Adrenal gland (tissue), 12 donors: Measurements from ENCODE around the gene ZBTB8B. TPM values are rescaled to one million over a fixed set of nuclear protein-coding genes. Genes with fewer than 3 reads are reported as not detected.
"Not testable (repeated sequence)": the region's sequence is repeated elsewhere in the genome, so short reads cannot be mapped to it uniquely, and the experiment has no call there.

ENCODE experiments used
- DNase-seq, 7 donors: peaks; one replicate each; pipeline ENCODE4 v3.0.0-alpha.2; 2019 to 2020
- H3K27ac ChIP-seq, 5 donors: fragments of 200-600 bp; sonication (generic) in 4 of 5; 1 replicate in 3 of 5; 2 replicates in 2 of 5; pipeline versions ENCODE4 v1.5.1 to v1.8.0; 2016 to 2020; ENCODE audit warnings: mild to moderate bottlenecking in 1 of 5
- H3K27me3 ChIP-seq: fragments of 200-600 bp; 2 replicates; pipeline ENCODE4 v1.8.0; 2021
- H3K36me3 ChIP-seq, 2 donors: fragments of 200-600 bp; replicated peaks in 1 of 2; 1 replicate in 1 of 2; 2 replicates in 1 of 2; pipeline versions ENCODE4 v1.5.1 to v1.8.0; 2018 to 2022
- H3K4me1 ChIP-seq, 2 donors: fragments of 200-600 bp; replicated peaks in 1 of 2; 1 replicate in 1 of 2; 2 replicates in 1 of 2; pipeline versions ENCODE4 v1.5.1 to v1.8.0; 2018 to 2021
- H3K4me3 ChIP-seq, 4 donors: fragments of 200-600 bp; sonication (generic) in 3 of 4; one replicate each; pipeline ENCODE4 v1.5.1; 2016 to 2018
- H3K9me3 ChIP-seq, 3 donors: fragments of 200-600 bp; sonication (generic) in 1 of 3; replicated peaks in 1 of 3; 1 replicate in 2 of 3; 2 replicates in 1 of 3; pipeline versions ENCODE4 v1.5.1 to v1.8.0; 2016 to 2021
- POLR2A ChIP-seq, 2 donors: fragments of 450-650 bp; IDR thresholded peaks; one replicate each; pipeline ENCODE4 v1.6.1; 2017; ENCODE audit warnings: antibody characterized with exemption in 2 of 2, mild to moderate bottlenecking in 2 of 2, moderate library complexity in 1 of 2
- WGBS, 4 donors: extraction: QIAGEN DNeasy Blood & Tissue Kit in 2 of 4; methylation state at CpG; one replicate each; pipeline versions ENCODE4 v1.1.5 to v1.1.7; 2013 to 2017; 5-methylcytosine and 5-hydroxymethylcytosine counted together
- intact Hi-C, 2 donors: fragments of 100-400 bp; cut with DNase I; formaldehyde crosslinking; loops; one replicate each; pipeline versions ENCODE4 v1.14.1 to v1.15.0; 2022 to 2023
- polyA plus RNA-seq, 3 donors: library from polyadenylated mRNA; stranded (reverse); fragments of 200-250 nt in 2 of 3; fragments of 350-450 nt in 1 of 3; fragmentation: Illumina TruSeq in 1 of 3; extraction: RNeasy Lipid Tissue Mini Kit (QIAGEN cat#74804) in 1 of 3; gene quantifications; one replicate each; pipeline ENCODE4 v1.2.3, GENCODE V29; 2013 to 2014
- total RNA-seq, 9 donors: library from RNA; depleted of rRNA in 4 of 9; stranded (reverse); fragments of >200 nt in 4 of 9; fragments of 120-200 nt in 1 of 9; fragmentation: NEBNext Ultra II Directional in 1 of 9; extraction: Animal tissue kit (Norgen Biotek cat#: 25700) in 1 of 9; gene quantifications; one replicate each; pipeline versions ENCODE4 v1.1.0 to v1.2.4, GENCODE V29; 2013 to 2023
- TF ChIP-seq, protein P1 (sequence below), 6 experiments: fragments of 450-650 bp in 4 of 6; fragments of 200-600 bp in 2 of 6; sonication (generic) in 1 of 6; IDR thresholded peaks; 1 replicate in 5 of 6; 2 replicates in 1 of 6; pipeline versions ENCODE4 v1.5.1 to v1.8.0; 2016 to 2021; ENCODE audit warnings: antibody characterized with exemption in 6 of 6, mild to moderate bottlenecking in 2 of 6, moderate library complexity in 1 of 6
- donor health status: healthy with polysubstance abuse.
- donor health status: Bipolar disorder and iron deficiency.
- donor health status: DM: yes; HTN: yes; CAD: no.
- donor health status: DM: no; HTN: no; CAD: no.
- donor health status: DM: no; HTN: no; CAD: no.
- donor health status: DM: yes; HTN: yes; CAD: no.

ZBTB8B gene
- total and polyA plus RNA-seq, 12 donors = under 0.01 to 0.89 (median 0.09) TPM; not detected in 2

DNA sequence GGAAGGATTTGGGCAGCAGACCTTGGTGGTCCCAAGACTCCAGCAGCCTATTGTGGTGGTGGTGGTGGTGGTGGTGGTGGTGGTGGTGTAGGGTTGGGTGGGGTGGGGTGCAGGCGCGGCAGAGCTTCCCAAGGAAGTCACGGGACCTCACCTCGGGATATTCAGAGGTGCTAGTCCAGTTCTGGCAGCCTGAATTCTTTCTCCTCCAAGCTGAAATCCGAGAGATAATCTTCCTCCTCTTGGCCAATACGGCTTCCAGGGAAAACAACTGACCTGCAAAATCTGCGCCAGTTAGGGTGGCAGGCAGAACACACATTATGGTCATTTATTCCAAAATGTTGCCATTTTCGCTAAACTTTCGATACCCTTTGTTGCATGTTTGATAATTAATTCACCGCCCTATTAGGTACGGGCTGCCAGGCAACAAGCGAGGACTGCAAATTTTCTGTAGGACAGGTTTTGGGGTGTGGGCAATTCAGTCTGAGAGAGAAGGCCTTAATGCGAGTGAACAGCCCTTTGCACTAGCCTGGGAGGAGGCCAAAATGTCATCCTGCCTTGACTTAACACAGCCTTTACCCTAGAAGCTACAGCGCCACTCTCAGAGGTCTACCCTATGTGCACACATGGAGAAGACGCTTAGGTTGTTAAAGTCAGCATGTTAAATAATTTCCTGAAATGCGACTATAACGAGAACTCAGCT lies 37.5 kb upstream of the ZBTB8B start:
- Histone ChIP-seq H3K27ac (no peak overlapping the region), H3K9me3 (no peaks in the 10 kb centered on the region), H3K4me1 (no peaks in the 10 kb centered on the region), H3K27me3 (peaks cover 6% of the 10 kb centered on the region), H3K4me3 (peak overlapping the region in 1 of 4 donors; percentile 32), H3K36me3 (no peaks in the 10 kb centered on the region)
- WGBS, 4 donors = 80 to 86% (median 83%) methylated on average over 14 to 17 of the region's 17 CpGs
- no peak for TF ChIP-seq POLR2A (IDR thresholded peaks at IDR 0.05)
- TF ChIP-seq, protein P1, sequence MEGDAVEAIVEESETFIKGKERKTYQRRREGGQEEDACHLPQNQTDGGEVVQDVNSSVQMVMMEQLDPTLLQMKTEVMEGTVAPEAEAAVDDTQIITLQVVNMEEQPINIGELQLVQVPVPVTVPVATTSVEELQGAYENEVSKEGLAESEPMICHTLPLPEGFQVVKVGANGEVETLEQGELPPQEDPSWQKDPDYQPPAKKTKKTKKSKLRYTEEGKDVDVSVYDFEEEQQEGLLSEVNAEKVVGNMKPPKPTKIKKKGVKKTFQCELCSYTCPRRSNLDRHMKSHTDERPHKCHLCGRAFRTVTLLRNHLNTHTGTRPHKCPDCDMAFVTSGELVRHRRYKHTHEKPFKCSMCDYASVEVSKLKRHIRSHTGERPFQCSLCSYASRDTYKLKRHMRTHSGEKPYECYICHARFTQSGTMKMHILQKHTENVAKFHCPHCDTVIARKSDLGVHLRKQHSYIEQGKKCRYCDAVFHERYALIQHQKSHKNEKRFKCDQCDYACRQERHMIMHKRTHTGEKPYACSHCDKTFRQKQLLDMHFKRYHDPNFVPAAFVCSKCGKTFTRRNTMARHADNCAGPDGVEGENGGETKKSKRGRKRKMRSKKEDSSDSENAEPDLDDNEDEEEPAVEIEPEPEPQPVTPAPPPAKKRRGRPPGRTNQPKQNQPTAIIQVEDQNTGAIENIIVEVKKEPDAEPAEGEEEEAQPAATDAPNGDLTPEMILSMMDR (IDR thresholded peaks at IDR 0.05) = no peak
- intact Hi-C loops = no loop called here
- DNase-seq = no peak

DNA sequence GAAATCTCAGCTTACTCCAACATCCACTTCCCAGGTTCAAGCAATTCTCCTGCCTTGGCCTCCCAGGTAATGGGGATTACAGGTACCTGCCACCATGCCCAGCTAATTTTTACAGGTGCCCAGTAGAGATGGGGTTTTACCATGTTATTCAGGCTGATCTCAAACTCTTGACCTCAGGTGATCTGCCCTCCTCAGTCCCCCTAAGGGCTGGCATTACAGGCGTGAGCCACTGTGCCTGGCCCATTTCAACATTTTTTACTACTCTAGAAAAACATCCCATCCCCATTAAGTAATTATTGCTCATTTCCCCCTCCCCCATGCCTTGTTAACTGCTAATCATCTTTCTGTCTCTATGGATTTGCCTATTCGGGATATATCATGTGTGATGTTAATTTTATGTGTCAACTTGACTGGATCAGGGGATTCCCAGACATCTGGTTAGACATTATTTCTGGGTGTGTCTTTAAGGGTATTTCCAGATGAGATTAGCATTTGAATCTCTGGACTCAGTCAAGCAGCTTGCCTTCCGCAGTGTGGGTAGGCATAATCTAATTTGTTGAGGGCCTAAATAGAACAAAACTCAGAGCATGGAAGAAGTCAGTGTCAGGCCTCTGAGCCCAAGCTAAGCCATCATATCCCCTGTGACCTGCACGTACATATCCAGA lies 33.0 kb upstream of the ZBTB8B start:
- no peak for DNase-seq
- Histone ChIP-seq H3K36me3 (no peaks in the 10 kb centered on the region), H3K9me3 (no peaks in the 10 kb centered on the region), H3K27me3 (no peaks in the 10 kb centered on the region), H3K4me3 (no peak overlapping the region), H3K4me1 (no peaks in the 10 kb centered on the region), H3K27ac (no peak overlapping the region)
- WGBS, 4 donors = 65 to 80% (median 79%) methylated on average over 4 of the region's 4 CpGs
- no peak for TF ChIP-seq POLR2A (IDR thresholded peaks at IDR 0.05)
- TF ChIP-seq, protein P1 (IDR thresholded peaks at IDR 0.05) = no peak
- intact Hi-C loops = no loop called here

DNA sequence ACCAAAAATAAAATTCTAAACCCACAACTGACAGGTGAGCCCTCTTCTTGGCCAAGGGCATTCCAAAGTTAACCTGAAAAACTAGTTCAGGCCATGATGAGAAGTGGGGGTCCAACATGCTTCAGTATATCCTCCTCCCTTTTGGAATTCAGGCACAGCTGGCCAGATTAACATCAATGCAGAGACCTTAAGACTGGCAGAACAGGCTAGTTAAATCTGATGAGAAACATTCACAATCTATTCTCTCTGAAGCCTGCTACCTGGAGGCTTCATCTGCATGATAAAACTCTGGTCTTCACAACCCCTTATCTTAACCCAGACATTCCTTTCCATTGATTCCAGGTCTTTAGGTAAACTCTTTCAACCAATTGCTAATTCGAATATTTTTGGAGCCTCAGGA lies 26.7 kb upstream of the ZBTB8B start:
- intact Hi-C loops = no loop called here
- Histone ChIP-seq H3K4me3 (no peak overlapping the region), H3K27me3 (no peaks in the 10 kb centered on the region)

DNA sequence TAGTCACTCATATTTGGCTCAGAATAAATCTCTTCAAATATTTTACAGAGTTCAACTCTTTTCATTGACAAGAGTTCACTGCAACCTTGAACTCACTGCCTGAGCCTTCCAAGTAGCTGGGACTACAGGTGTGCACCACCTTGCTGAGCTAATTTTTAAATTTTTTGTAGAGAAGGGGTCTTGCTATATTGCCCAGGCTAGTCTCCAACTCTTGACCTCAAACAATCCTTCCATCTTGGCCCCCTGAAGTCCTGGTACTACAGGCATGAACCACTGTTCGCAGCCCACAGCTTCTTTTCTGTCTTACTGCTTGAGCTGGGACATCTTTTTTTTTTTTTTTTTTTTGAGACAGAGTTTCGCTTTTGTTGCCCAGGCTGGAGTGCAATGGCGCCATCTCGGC lies 26.1 kb upstream of the ZBTB8B start:
- 90 to 98% (median 95%) methylated on average over 4 of the region's 4 CpGs for WGBS, 4 donors
- H3K27ac ChIP-seq, DNase-seq, H3K27me3 ChIP-seq, H3K4me3 ChIP-seq, intact Hi-C loops, H3K36me3 ChIP-seq, H3K9me3 ChIP-seq, H3K4me1 ChIP-seq: not testable (repeated sequence)

More for the DNA sequence above, 26.7 kb upstream of the ZBTB8B start:
- WGBS, 4 donors = 46 to 56% (median 50%) methylated on average over 1 of the region's 1 CpG
- TF ChIP-seq POLR2A (IDR thresholded peaks at IDR 0.05) = no peak
- TF ChIP-seq, protein P1 (IDR thresholded peaks at IDR 0.05) = no peak
- DNase-seq = no peak
- Histone ChIP-seq H3K9me3 (no peaks in the 10 kb centered on the region), H3K4me1 (no peaks in the 10 kb centered on the region), H3K27ac (no peak overlapping the region), H3K36me3 (no peaks in the 10 kb centered on the region)

DNA sequence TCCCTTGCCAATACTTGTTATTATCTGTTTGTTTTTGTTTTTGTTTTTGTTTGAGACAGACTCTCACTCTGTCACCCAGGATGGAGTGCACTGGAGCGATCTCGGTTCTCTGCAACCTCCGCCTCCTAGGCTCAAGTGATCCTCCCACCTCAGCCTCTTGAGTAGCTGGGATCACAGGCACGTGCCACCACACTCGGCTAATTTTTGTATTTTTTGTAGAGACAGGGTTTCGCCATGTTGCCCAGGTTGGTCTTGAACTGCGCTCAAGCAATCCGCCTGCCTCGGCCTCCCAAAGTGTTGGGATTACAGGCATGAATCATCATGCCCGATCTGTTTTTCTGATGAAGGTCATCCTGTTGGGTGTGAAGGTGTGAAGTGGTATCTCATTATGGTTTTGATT lies 23.4 kb upstream of the ZBTB8B start:
- DNase-seq, H3K36me3 ChIP-seq, H3K4me1 ChIP-seq, intact Hi-C loops, H3K9me3 ChIP-seq, H3K27me3 ChIP-seq, H3K27ac ChIP-seq, H3K4me3 ChIP-seq: not testable (repeated sequence)
- WGBS, 4 donors = 86 to 94% (median 89%) methylated on average over 10 of the region's 10 CpGs
